ENCODE data around the gene ETV6.

GRCh38 chr12:11697670-11698387, 48.4 kb downstream of the ETV6 start:
- TF ChIP-seq CTCF (conservative IDR thresholded peaks at IDR 0.05 in 1 of 2, IDR thresholded peaks at IDR 0.05 in 1 of 2; ENCODE audit: extremely low read depth in 1 of 2, insufficient read depth in 1 of 2, low read depth in 1 of 2, low read length in 2 of 2) (no peak), EZH2 (IDR thresholded peaks at IDR 0.05; ENCODE audit: borderline replicate concordance, low read length) (no peak)

All from mammary epithelial cell (primary cell).